Tibial nerve (tissue), 4 donors: Measurements from ENCODE around the gene ZNF565.

Experiments used
- EP300 ChIP-seq, 2 donors: sonication (generic); formaldehyde crosslinking; IDR thresholded peaks; one replicate each; pipeline ENCODE4 v1.6.1; 2017; ENCODE audit warnings: antibody characterized with exemption in 2 of 2, mild to moderate bottlenecking in 1 of 2
- POLR2A ChIP-seq, 2 donors: fragments of 450-650 bp; IDR thresholded peaks; one replicate each; pipeline ENCODE4 v1.6.1; 2017; ENCODE audit warnings: antibody characterized with exemption in 2 of 2, mild to moderate bottlenecking in 2 of 2, moderate library complexity in 2 of 2
- TF ChIP-seq, protein P1 (sequence below), 5 experiments: fragments of 200-600 bp in 3 of 5; fragments of 450-650 bp in 2 of 5; sonication (generic) in 3 of 5; IDR thresholded peaks; one replicate each; pipeline ENCODE4 v1.5.1; 2016 to 2019; ENCODE audit warnings: antibody characterized with exemption in 5 of 5, mild to moderate bottlenecking in 3 of 5, moderate library complexity in 2 of 5

DNA sequence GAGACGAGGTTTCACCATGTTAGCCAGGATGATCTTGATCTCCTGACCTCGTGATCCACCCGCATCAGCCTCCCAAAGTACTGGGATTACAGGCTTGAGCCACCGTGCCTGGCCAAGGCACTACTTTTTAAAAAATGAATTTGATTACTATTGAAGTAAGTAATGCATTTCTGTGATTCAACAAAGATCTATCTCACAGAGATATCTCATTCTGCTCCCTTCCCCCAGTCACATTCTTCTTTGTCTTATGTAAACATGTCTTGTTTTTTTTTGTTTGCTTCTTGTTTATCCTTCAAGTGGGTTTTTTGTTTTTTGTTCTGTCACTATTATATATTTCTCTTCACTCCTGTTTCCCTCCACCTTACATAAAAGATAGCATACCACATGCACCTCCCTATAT, 7.0 kb upstream of the ZNF565 start:
- TF ChIP-seq, protein P1, sequence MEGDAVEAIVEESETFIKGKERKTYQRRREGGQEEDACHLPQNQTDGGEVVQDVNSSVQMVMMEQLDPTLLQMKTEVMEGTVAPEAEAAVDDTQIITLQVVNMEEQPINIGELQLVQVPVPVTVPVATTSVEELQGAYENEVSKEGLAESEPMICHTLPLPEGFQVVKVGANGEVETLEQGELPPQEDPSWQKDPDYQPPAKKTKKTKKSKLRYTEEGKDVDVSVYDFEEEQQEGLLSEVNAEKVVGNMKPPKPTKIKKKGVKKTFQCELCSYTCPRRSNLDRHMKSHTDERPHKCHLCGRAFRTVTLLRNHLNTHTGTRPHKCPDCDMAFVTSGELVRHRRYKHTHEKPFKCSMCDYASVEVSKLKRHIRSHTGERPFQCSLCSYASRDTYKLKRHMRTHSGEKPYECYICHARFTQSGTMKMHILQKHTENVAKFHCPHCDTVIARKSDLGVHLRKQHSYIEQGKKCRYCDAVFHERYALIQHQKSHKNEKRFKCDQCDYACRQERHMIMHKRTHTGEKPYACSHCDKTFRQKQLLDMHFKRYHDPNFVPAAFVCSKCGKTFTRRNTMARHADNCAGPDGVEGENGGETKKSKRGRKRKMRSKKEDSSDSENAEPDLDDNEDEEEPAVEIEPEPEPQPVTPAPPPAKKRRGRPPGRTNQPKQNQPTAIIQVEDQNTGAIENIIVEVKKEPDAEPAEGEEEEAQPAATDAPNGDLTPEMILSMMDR (IDR thresholded peaks at IDR 0.05) = no peak
- no peak for TF ChIP-seq POLR2A (IDR thresholded peaks at IDR 0.05)
- TF ChIP-seq EP300 (IDR thresholded peaks at IDR 0.05) = no peak
